ENCODE measurements around the gene BCL6. TPM values are rescaled to one million over a fixed set of nuclear protein-coding genes. Genes with fewer than 3 reads are reported as not detected.
A peak's percentile ranks its signal among the peaks of the same experiment; 100 is the strongest.

The BCL6 gene
- total RNA-seq, 1 experiment from 2014 or later = 1.3 TPM

DNA sequence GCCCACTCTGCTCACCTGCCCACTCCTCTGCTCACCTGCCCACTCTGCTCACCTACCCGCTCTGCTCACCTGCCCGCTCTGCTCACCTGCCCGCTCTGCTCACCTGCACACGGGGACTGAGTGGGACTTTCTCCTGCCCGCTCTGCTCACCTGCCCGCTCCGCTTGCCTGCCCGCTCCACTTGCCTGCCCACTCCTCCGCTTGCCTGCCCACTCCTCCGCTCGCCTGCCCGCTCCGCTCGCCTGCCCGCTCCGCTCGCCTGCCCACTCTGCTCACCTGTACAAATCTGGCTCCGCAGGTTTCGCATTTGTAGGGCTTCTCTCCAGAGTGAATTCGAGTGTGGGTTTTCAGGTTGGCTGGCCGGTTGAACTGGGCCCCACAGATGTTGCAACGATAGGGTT, 20.0 kb downstream of the BCL6 start:
- DNase-seq (ENCODE audit: low spot score) = no peak
- in situ Hi-C loops (cut with HindIII; ENCODE audit: low sequenced_read_pairs) = loop anchor here (25.0 kb wide), 1 partner anchor 787 kb away; no protein-coding TSS in a partner anchor

GRCh38 chr3:187722206-187722612, 23.1 kb downstream of the BCL6 start:
- DNase-seq (ENCODE audit: low spot score) = no peak

GRCh38 chr3:187721055-187721454, 24.2 kb downstream of the BCL6 start:
- no peak for DNase-seq (ENCODE audit: low spot score)
- in situ Hi-C loops (cut with HindIII; ENCODE audit: low sequenced_read_pairs) = no loop called here

More at GRCh38 chr3:187722206-187722612, 23.1 kb downstream of the BCL6 start:
- in situ Hi-C loops (cut with HindIII; ENCODE audit: low sequenced_read_pairs) = no loop called here

GRCh38 chr3:187720337-187720670, 25.0 kb downstream of the BCL6 start:
- DNase-seq (ENCODE audit: low spot score) = no peak
- in situ Hi-C loops (cut with HindIII; ENCODE audit: low sequenced_read_pairs) = no loop called here

DNA sequence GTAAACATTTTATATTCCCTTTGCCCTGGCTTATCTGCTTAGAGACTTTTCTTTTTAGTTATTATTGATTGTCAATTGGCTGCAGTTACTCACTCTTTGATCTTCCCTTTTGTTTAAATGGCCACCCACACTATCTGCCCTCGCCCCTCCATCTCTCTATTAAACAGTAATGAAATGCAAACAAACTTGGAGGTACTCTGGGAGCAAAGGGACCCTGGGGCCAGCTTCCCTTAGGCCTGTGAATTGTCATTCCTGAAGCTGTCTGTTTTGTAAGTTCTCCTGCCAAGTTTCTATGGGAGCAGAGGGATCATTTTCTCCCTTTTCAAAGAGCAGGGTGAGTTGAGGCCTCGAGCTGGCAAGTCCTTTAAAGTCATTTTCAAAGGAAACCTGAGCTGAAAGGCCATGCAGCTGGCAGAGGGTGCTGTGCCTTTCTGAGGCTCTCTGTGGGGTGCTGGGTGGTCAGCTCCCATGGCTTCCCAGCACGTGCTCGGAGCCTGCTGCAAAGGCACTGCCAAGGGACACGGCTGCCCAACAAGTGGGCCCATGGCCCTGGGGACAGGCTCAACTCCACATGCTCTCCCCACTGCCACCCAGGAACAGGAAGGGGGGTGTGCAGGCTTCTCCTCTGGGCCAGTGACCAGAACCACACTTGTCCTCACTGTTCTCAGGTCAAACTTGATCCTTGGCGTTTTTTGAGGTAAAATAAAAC, 25.5 kb downstream of the BCL6 start:
- peak; percentile 41 for DNase-seq (ENCODE audit: low spot score)
- in situ Hi-C loops (cut with HindIII; ENCODE audit: low sequenced_read_pairs) = no loop called here

- DNase-seq (ENCODE audit: low spot score) = no peak
- in situ Hi-C loops (cut with HindIII; ENCODE audit: low sequenced_read_pairs) = no loop called here
Observed at GRCh38 chr3:187718802-187719201, 26.5 kb downstream of the BCL6 start.

DNA sequence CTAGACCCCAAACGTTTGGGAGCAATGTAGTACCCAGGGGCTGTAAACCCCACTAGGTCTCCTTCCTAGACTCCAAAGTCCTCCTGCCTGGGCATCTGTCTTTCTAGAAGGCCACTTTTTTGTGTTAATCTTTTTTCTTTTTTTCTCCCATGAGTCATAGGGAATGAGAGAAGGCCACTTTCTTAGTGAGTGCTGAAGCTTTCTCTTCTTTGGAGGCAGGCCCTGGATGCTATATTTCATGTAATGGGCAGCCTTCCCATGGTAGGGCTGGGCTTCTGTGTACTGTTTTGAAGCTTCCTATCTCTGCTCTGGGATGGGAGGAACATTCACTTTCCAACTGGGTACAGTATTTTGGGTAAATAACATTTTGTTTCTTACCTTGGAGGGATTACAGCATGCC, 27.7 kb downstream of the BCL6 start:
- DNase-seq (ENCODE audit: low spot score) = no peak

GRCh38 chr3:187714404-187714979, 30.8 kb downstream of the BCL6 start:
- peak; percentile 88 for DNase-seq (ENCODE audit: low spot score)
- in situ Hi-C loops (cut with HindIII; ENCODE audit: low sequenced_read_pairs) = no loop called here

More for the DNA sequence above, 27.7 kb downstream of the BCL6 start:
- in situ Hi-C loops (cut with HindIII; ENCODE audit: low sequenced_read_pairs) = no loop called here

- no peak for DNase-seq (ENCODE audit: low spot score)
- in situ Hi-C loops (cut with HindIII; ENCODE audit: low sequenced_read_pairs) = no loop called here
Observed at GRCh38 chr3:187713504-187713903, 31.8 kb downstream of the BCL6 start.

GRCh38 chr3:187709155-187709554, 36.1 kb downstream of the BCL6 start:
- in situ Hi-C loops (cut with HindIII; ENCODE audit: low sequenced_read_pairs) = no loop called here
- DNase-seq (ENCODE audit: low spot score) = no peak

DNA sequence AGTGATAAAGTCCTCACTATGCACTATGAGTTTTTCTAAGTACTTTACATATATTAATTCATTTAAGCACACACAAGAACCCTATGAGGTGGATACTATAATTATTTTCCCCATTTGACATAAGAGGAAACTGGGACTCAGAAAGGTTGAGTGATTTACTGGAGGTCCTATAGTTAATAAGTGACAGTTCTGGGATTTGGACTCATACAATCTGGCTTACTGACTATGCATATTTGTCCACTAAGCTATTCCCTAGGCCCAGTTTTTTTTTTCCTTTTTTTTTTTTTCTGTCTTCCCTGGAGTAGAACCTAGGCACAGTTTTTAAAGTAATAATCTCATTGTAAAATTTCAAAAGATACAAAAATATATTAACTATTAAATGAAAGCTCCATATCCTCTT, 36.6 kb downstream of the BCL6 start:
- in situ Hi-C loops (cut with HindIII; ENCODE audit: low sequenced_read_pairs) = no loop called here
- no peak for DNase-seq (ENCODE audit: low spot score)

GRCh38 chr3:187706971-187707370, 38.3 kb downstream of the BCL6 start:
- in situ Hi-C loops (cut with HindIII; ENCODE audit: low sequenced_read_pairs) = no loop called here
- DNase-seq (ENCODE audit: low spot score) = no peak

GRCh38 chr3:187705164-187705563, 40.1 kb downstream of the BCL6 start:
- no peak for DNase-seq (ENCODE audit: low spot score)
- in situ Hi-C loops (cut with HindIII; ENCODE audit: low sequenced_read_pairs) = no loop called here

- no peak for DNase-seq (ENCODE audit: low spot score)
- in situ Hi-C loops (cut with HindIII; ENCODE audit: low sequenced_read_pairs) = no loop called here
Observed at GRCh38 chr3:187702507-187703033, 42.7 kb downstream of the BCL6 start, which contains the start of gene RTP2. Gene RTP2, minus strand, starts transcription at chr3:187702557. Its CDS starts 429 bp downstream, at chr3:187702128.

- DNase-seq (ENCODE audit: low spot score) = no peak
- in situ Hi-C loops (cut with HindIII; ENCODE audit: low sequenced_read_pairs) = no loop called here
Observed at GRCh38 chr3:187700249-187700648, 45.0 kb downstream of the BCL6 start.

DNA sequence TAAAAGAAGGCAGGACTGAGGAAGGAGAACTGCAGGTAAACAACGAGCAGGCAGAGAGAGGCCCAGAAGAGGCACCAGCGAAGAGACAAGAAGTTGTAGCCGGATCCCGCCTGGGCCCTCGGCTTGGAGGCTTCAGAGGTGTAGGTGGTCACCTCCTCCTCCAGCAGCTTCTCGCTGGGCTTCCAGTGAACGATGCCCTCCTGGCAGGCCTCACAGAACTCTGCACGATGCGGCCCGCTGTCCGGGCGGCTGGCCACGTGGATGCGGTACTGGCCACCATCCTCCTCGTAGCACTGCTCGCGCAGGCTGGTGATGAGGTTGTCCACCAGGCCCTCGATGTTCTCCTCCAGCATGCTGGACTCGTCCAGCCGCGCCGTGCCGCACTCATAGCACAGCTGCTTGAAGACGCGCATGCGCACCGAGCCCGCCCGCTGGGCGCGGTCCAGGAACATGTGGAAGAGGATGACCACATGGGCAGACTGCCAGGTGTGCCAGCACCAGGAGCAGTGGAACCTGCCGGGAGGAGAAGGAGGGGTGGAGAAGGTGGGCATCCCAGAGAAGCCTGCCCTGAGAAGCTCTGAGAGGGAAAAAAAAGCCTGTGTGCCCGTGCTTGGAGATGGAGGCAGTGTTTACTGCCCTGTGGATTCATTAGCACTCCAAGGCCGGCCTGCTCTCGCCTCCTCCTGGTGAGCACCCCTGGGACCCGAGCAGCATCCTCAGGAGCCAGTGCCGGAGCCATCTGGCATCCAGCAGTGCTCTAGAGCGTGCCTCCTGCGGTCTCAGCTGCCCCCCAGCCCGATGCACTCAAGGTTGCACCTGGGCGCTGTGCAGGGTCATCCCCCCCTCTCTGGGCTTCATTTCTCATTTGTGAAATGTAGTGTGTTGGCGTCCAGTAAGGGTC, 46.5 kb downstream of the BCL6 start:
- in situ Hi-C loops (cut with HindIII; ENCODE audit: low sequenced_read_pairs) = loop anchor here (25.0 kb wide), 1 partner anchor 361 kb away; no protein-coding TSS in a partner anchor
- no peak for DNase-seq (ENCODE audit: low spot score)

GRCh38 chr3:187696021-187696420, 49.2 kb downstream of the BCL6 start:
- no peak for DNase-seq (ENCODE audit: low spot score)
- in situ Hi-C loops (cut with HindIII; ENCODE audit: low sequenced_read_pairs) = loop anchor here (25.0 kb wide), 1 partner anchor 359 kb away; no protein-coding TSS in a partner anchor

GRCh38 chr3:187695449-187695848, 49.8 kb downstream of the BCL6 start:
- no peak for DNase-seq (ENCODE audit: low spot score)
- in situ Hi-C loops (cut with HindIII; ENCODE audit: low sequenced_read_pairs) = loop anchor here (25.0 kb wide), 1 partner anchor 358 kb away; no protein-coding TSS in a partner anchor

DNA sequence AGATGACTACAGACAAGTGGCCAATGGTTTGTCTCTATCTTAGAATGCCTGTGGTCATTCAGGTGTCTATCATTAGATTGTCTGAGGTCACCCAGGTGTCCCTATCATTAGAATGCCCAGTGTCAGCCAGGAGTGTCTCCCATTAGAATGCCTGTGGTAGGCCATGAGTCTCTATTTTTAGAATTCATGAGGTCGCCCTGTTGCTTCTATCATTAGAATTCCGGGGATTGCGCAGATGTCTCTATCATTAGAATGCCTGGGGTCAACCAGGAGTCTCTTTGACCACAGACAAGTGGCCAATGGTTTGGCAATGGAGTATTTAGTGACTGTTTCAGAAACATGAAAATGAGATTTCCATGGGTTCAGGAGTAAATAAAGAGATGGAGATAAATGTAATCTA, 50.5 kb downstream of the BCL6 start:
- no peak for DNase-seq (ENCODE audit: low spot score)
- in situ Hi-C loops (cut with HindIII; ENCODE audit: low sequenced_read_pairs) = loop anchor here (25.0 kb wide), 1 partner anchor 358 kb away; no protein-coding TSS in a partner anchor

Data from G401 (cell line).